SH-SY5Y (cell line): ENCODE results near the gene TRAF3.

Experiments used
- GATA2 ChIP-seq: IDR thresholded peaks from 2 replicates; pipeline ENCODE4 v1.6.1; 2011; ENCODE audit warnings: mild to moderate bottlenecking, low read depth, low read length
- GATA3 ChIP-seq: IDR thresholded peaks from 2 replicates; pipeline ENCODE4 v1.6.1; 2011; ENCODE audit warnings: low read depth, mild to moderate bottlenecking, low read length, moderate library complexity

- no peak for TF ChIP-seq GATA2
- no peak for TF ChIP-seq GATA3
These were observed 166.2 kb downstream of the TRAF3 start for GRCh38 chr14:102943454-102943853.
